SK-N-SH treated with all-trans-retinoic acid at 6 μM for 48 hours (cell line): ENCODE measurements around the gene CYP2S1.

ENCODE experiments used
- ATAC-seq: fragments of 200-7000 bp; cut with Tn5 transposase; 3 replicates; pipeline ENCODE4 v1.9.1; 2020; ENCODE audit warnings: mild to moderate bottlenecking, moderate library complexity
- ARNTL ChIP-seq: fragments of 450-650 bp; formaldehyde crosslinking; IDR thresholded peaks from 2 replicates; pipeline ENCODE4 v1.5.0; 2020; ENCODE audit warnings: low read depth, mild to moderate bottlenecking, moderate library complexity, borderline replicate concordance
- CREB5 ChIP-seq: fragments of 250-450 bp; sonication (Bioruptor Pico); IDR thresholded peaks from 2 replicates; pipeline ENCODE4 v1.5.1; 2020; ENCODE audit warnings: low read depth, mild to moderate bottlenecking, moderate library complexity
- CSDC2 ChIP-seq: fragments of 250-450 bp; sonication (Bioruptor Pico); IDR thresholded peaks from 2 replicates; pipeline ENCODE4 v1.5.0; 2020; ENCODE audit warnings: mild to moderate bottlenecking, moderate library complexity
- ESRRG ChIP-seq: fragments of 250-450 bp; sonication (Bioruptor Pico); IDR thresholded peaks from 2 replicates; pipeline ENCODE4 v1.6.1; 2021; ENCODE audit warnings: mild to moderate bottlenecking
- GLIS3 ChIP-seq: fragments of 250-450 bp; sonication (Bioruptor Pico); IDR thresholded peaks from 2 replicates; pipeline ENCODE4 v1.5.0; 2020; ENCODE audit warnings: mild to moderate bottlenecking, moderate library complexity
- ISL1 ChIP-seq: fragments of 250-450 bp; sonication (Bioruptor Pico); IDR thresholded peaks from 2 replicates; pipeline ENCODE4 v2.1.2; 2022; ENCODE audit warnings: mild to moderate bottlenecking, moderate library complexity
- OSR1 ChIP-seq: fragments of 250-450 bp; sonication (Bioruptor Pico); IDR thresholded peaks from 2 replicates; pipeline ENCODE4 v1.8.0; 2022; ENCODE audit warnings: moderate library complexity, mild to moderate bottlenecking, inconsistent platforms
- PATZ1 ChIP-seq: fragments of 250-450 bp; sonication (Bioruptor Pico); IDR thresholded peaks from 2 replicates; pipeline ENCODE4 v1.8.0; 2020; ENCODE audit warnings: mild to moderate bottlenecking, moderate library complexity, borderline replicate concordance
- PPARA ChIP-seq: fragments of 250-450 bp; sonication (Bioruptor Pico); IDR thresholded peaks from 2 replicates; pipeline ENCODE4 v1.5.0; 2020; ENCODE audit warnings: mild to moderate bottlenecking, borderline replicate concordance
- RARB ChIP-seq: fragments of 250-450 bp; sonication (Bioruptor Pico); IDR thresholded peaks from 2 replicates; pipeline ENCODE4 v1.8.0; 2021; ENCODE audit warnings: mild to moderate bottlenecking, moderate library complexity
- SNAI2 ChIP-seq: fragments of 250-450 bp; sonication (Bioruptor Pico); IDR thresholded peaks from 2 replicates; pipeline ENCODE4 v1.5.0; 2020; ENCODE audit warnings: mild to moderate bottlenecking, moderate library complexity
- ZC3H10 ChIP-seq: fragments of 250-450 bp; sonication (Bioruptor Pico); IDR thresholded peaks from 2 replicates; pipeline ENCODE4 v1.5.1; 2021; ENCODE audit warnings: mild to moderate bottlenecking, moderate library complexity
- ZFP3 ChIP-seq: fragments of 250-450 bp; sonication (Bioruptor Pico); IDR thresholded peaks from 2 replicates; pipeline ENCODE4 v1.5.0; 2020; ENCODE audit warnings: mild to moderate bottlenecking, moderate library complexity
- ZFP30 ChIP-seq: fragments of 450-650 bp; formaldehyde crosslinking; IDR thresholded peaks from 2 replicates; pipeline ENCODE4 v1.5.0; 2022; ENCODE audit warnings: mild to moderate bottlenecking, moderate library complexity
- ZNF565 ChIP-seq: fragments of 450-650 bp; formaldehyde crosslinking; conservative IDR thresholded peaks from 2 replicates; pipeline ENCODE4 v1.5.0; 2020; ENCODE audit warnings: low read depth, mild to moderate bottlenecking, moderate library complexity
- ZNF70 ChIP-seq: fragments of 450-650 bp; formaldehyde crosslinking; IDR thresholded peaks from 2 replicates; pipeline ENCODE4 v1.5.0; 2020; ENCODE audit warnings: mild to moderate bottlenecking, moderate library complexity
- ZNF8 ChIP-seq: fragments of 450-650 bp; formaldehyde crosslinking; IDR thresholded peaks from 2 replicates; pipeline ENCODE4 v1.5.0; 2020; ENCODE audit warnings: mild to moderate bottlenecking, moderate library complexity
- TF ChIP-seq, protein P1 (sequence below): fragments of 250-450 bp; sonication (Bioruptor Pico); IDR thresholded peaks from 2 replicates; pipeline ENCODE4 v1.5.0; 2020; ENCODE audit warnings: mild to moderate bottlenecking, moderate library complexity

CYP2S1 gene

GRCh38 chr19:41249707-41250423 is 56.8 kb downstream of the CYP2S1 start:
- no peak for TF ChIP-seq GLIS3 (CRISPR knock-in tag)
- no peak for TF ChIP-seq ARNTL (CRISPR knock-in tag)
- TF ChIP-seq, protein P1, sequence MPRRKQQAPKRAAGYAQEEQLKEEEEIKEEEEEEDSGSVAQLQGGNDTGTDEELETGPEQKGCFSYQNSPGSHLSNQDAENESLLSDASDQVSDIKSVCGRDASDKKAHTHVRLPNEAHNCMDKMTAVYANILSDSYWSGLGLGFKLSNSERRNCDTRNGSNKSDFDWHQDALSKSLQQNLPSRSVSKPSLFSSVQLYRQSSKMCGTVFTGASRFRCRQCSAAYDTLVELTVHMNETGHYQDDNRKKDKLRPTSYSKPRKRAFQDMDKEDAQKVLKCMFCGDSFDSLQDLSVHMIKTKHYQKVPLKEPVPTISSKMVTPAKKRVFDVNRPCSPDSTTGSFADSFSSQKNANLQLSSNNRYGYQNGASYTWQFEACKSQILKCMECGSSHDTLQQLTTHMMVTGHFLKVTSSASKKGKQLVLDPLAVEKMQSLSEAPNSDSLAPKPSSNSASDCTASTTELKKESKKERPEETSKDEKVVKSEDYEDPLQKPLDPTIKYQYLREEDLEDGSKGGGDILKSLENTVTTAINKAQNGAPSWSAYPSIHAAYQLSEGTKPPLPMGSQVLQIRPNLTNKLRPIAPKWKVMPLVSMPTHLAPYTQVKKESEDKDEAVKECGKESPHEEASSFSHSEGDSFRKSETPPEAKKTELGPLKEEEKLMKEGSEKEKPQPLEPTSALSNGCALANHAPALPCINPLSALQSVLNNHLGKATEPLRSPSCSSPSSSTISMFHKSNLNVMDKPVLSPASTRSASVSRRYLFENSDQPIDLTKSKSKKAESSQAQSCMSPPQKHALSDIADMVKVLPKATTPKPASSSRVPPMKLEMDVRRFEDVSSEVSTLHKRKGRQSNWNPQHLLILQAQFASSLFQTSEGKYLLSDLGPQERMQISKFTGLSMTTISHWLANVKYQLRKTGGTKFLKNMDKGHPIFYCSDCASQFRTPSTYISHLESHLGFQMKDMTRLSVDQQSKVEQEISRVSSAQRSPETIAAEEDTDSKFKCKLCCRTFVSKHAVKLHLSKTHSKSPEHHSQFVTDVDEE (CRISPR knock-in tag), result no peak
- TF ChIP-seq PPARA (CRISPR knock-in tag), result no peak
- TF ChIP-seq ZNF565 (CRISPR knock-in tag), result no peak
- TF ChIP-seq ZC3H10, result no peak
- TF ChIP-seq ZFP30 (CRISPR knock-in tag), result no peak
- no peak for TF ChIP-seq SNAI2 (CRISPR knock-in tag)
- no peak for TF ChIP-seq PATZ1 (CRISPR knock-in tag)
- no peak for TF ChIP-seq CREB5 (CRISPR knock-in tag)
- no peak for TF ChIP-seq CSDC2
- no peak for TF ChIP-seq RARB (CRISPR knock-in tag)
- TF ChIP-seq ESRRG (CRISPR knock-in tag), result no peak
- no peak for TF ChIP-seq ISL1 (CRISPR knock-in tag)
- no peak for TF ChIP-seq ZFP3
- peak; percentile 40; the same call in 2 of the 3 replicates for ATAC-seq

GRCh38 chr19:41253660-41254059 is 60.6 kb downstream of the CYP2S1 start:
- ATAC-seq, result no peak
- TF ChIP-seq, protein P1 (CRISPR knock-in tag), result no peak
- TF ChIP-seq ZNF70 (CRISPR knock-in tag) (no peak), PATZ1 (CRISPR knock-in tag) (no peak)

GRCh38 chr19:41255171-41255570 is 62.2 kb downstream of the CYP2S1 start:
- no peak for ATAC-seq
- no peak for TF ChIP-seq ESRRG (CRISPR knock-in tag)
- TF ChIP-seq SNAI2 (CRISPR knock-in tag), result no peak
- no peak for TF ChIP-seq ZFP3
- TF ChIP-seq ZNF8 (CRISPR knock-in tag), result no peak
- no peak for TF ChIP-seq OSR1 (CRISPR knock-in tag)
